ENCODE results near the gene TCN2.
A peak's percentile ranks its signal among the peaks of the same experiment; 100 is the strongest.

Gene TCN2

DNA sequence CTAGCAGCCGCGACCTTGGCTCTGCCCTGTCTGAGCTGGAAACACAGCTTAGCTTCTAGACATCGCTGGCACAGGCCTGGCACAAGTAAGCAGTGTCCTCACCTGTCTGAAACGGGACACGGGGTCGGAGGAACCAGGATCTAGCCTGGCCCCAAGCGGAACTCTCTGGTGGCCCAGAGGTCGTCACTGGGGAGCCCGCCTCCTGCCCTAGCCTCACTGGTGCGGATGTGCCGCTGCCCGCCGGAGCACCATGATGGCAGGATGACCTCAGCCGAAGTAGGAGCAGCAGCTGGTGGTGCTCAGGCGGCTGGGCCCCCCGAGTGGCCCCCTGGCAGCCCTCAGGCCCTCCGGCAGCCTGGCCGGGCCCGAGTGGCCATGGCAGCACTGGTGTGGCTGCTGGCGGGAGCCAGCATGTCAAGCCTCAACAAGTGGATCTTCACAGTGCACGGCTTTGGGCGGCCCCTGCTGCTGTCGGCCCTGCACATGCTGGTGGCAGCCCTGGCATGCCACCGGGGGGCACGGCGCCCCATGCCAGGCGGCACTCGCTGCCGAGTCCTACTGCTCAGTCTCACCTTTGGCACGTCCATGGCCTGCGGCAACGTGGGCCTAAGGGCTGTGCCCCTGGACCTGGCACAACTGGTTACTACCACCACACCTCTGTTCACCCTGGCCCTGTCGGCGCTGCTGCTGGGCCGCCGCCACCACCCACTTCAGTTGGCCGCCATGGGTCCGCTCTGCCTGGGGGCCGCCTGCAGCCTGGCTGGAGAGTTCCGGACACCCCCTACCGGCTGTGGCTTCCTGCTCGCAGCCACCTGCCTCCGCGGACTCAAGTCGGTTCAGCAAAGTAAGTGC, 29.5 kb downstream of the TCN2 start:
- peak; percentile 41 for DNase-seq

DNA sequence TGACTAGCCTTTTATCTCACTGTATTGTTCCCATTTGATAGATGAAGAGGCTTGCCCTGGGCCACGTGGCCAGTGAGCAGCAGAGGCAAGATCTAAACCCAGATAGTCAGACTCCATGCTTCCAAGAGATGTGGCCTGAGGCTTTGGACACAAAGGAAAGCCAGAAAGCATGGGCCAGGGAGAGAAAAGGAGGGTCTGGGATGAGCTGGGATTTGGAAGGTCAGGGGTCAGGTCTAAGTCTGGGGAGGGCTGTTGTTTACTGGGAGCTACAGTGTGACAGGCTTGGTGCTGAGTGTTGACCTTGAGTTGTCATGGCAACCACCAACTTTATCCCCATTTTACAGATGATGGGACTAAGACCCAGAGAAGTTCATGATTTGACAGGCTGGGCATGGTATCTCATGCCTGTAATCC, 30.7 kb downstream of the TCN2 start:
- Mint-ChIP-seq H3K4me1 (peaks cover 27% of the 10 kb centered on the region), H3K27ac (no peak overlapping the region), H3K9me3 (no peaks in the 10 kb centered on the region), H3K4me3 (no peak overlapping the region), H3K36me3 (no peaks in the 10 kb centered on the region), H3K27me3 (no peaks in the 10 kb centered on the region)
- CTCF ChIA-PET, result interaction anchor here (0.6 to 4.5 kb wide), 3 partner anchors 12 to 117 kb away, joined by 3 to 24 read pairs (median 6); no protein-coding TSS in a partner anchor
- no peak for DNase-seq

More for the DNA sequence above, 29.5 kb downstream of the TCN2 start:
- Mint-ChIP-seq H3K27me3 (no peaks in the 10 kb centered on the region), H3K36me3 (no peaks in the 10 kb centered on the region), H3K4me1 (peaks cover 27% of the 10 kb centered on the region), H3K4me3 (peak overlapping the region; percentile 77), H3K27ac (no peak overlapping the region), H3K9me3 (no peaks in the 10 kb centered on the region)
- CTCF ChIA-PET, result interaction anchor here (0.6 to 4.8 kb wide), 8 partner anchors 13 to 235 kb away, joined by 3 to 190 read pairs (median 6); no protein-coding TSS in a partner anchor

DNA sequence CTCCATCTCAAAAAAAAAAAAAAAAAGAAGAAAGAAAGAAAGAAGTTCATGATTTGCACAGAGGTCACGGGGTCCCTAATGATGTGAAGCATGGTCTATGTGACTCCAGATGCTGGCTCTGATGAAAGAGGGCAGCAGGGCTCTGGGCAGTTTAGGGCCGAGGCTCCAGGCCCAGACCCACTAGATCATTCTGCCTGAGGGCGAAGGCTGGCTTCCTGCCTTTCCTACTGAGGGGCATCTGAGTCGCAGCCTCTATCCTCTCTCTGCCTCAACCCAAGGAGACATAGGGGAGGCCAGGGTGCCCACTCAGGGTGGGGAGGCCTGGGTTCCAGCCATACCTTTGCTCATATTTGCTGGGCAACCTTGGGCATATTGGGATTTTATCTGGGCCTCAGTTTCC, 33.4 kb downstream of the TCN2 start:
- H3K4me1 Mint-ChIP-seq, result peaks cover 29% of the 10 kb centered on the region
- H3K36me3 Mint-ChIP-seq, result no peaks in the 10 kb centered on the region

DNA sequence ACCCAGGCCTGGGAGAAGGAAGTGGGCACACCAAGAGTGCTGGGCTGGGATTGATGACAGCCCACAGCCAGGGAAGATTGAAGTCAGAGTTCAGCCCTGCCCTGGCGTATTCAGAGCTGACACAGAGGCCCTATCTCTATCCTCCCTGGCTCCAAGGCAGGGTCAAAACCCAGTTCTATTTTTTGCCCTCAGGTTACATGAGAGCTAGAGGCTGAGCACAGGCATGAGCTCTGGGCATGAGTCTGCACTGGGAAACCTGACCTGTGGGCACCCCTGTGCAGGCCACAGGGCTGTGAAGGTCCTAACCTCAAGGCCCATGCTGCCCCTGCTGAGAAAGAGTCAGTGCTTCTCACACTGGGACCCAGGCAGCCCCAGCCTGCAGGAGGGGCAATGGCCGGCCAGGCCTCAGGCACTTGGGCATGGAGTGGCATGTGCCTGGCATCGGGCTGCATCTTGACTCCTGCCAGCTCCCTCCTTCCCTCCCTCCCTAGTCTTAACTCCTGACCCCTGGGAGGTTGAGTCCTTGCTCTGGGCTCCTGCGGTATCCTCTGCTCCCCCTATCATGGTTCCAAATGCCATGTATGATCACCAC, 34.0 kb downstream of the TCN2 start:
- peaks cover 25% of the 10 kb centered on the region for H3K4me1 Mint-ChIP-seq
- H3K36me3 Mint-ChIP-seq, result no peaks in the 10 kb centered on the region
- no peak overlapping the region for H3K4me3 Mint-ChIP-seq
- H3K27ac Mint-ChIP-seq, result no peak overlapping the region
- H3K9me3 Mint-ChIP-seq, result no peaks in the 10 kb centered on the region
- no peak for DNase-seq
- CTCF ChIA-PET, result interaction anchor here (1.4 to 1.6 kb wide), 2 partner anchors 102 to 114 kb away, joined by 3 to 5 read pairs; no protein-coding TSS in a partner anchor
- no peaks in the 10 kb centered on the region for H3K27me3 Mint-ChIP-seq

More for the DNA sequence above, 33.4 kb downstream of the TCN2 start:
- no peak overlapping the region for H3K27ac Mint-ChIP-seq
- CTCF ChIA-PET, result interaction anchor here (1.6 kb wide), 1 partner anchor 114 kb away, joined by 5 read pairs; no protein-coding TSS in a partner anchor
- no peak overlapping the region for H3K4me3 Mint-ChIP-seq
- no peaks in the 10 kb centered on the region for H3K9me3 Mint-ChIP-seq
- DNase-seq, result no peak
- no peaks in the 10 kb centered on the region for H3K27me3 Mint-ChIP-seq

DNA sequence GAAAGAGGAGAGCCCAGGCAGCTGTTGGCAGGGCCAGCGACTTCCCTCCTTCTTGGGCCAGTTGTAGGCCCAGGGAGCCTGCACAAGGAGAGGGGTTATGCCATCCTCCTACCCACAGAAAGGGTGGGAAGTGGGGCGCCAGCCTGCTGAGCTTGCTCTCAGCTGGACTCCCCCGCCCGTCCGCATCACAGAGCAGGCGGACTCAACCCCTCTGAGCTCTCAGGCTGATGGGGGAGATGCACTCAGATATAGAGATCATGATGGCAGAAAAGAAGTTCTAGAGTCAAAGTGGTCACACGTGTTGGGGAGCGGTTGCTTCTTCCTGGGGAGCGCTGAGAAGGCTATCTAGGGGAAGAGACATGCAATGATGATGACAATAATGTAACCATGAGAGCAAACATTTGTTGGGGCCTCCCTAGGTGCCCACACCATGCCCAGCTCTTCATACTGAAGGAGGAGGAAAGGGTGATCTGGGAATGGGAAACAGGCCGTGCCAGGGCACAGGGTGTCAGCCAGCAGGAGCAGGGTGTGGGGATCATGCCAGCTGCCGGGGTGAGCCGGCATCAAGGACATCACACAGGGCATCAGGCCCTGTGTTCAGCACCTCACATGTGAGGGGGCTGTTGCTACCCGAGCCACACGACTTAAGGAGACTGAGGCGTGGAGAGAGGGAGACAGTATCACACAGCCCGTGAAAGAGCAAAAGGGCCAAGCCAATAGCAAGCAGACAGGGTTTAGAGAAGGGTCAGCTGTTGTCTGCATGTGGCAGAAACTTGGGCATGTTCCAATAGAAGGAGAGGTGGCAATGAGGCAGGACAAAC, 36.3 kb downstream of the TCN2 start:
- H3K27me3 Mint-ChIP-seq, result no peaks in the 10 kb centered on the region
- H3K27ac Mint-ChIP-seq, result no peak overlapping the region
- H3K36me3 Mint-ChIP-seq, result no peaks in the 10 kb centered on the region
- H3K4me3 Mint-ChIP-seq, result no peak overlapping the region
- DNase-seq, result no peak
- H3K9me3 Mint-ChIP-seq, result no peaks in the 10 kb centered on the region
- H3K4me1 Mint-ChIP-seq, result peaks cover 12% of the 10 kb centered on the region
- CTCF ChIA-PET, result interaction anchor here (0.8 to 3.3 kb wide), 3 partner anchors 9 to 112 kb away, joined by 3 to 14 read pairs (median 5); no protein-coding TSS in a partner anchor

DNA sequence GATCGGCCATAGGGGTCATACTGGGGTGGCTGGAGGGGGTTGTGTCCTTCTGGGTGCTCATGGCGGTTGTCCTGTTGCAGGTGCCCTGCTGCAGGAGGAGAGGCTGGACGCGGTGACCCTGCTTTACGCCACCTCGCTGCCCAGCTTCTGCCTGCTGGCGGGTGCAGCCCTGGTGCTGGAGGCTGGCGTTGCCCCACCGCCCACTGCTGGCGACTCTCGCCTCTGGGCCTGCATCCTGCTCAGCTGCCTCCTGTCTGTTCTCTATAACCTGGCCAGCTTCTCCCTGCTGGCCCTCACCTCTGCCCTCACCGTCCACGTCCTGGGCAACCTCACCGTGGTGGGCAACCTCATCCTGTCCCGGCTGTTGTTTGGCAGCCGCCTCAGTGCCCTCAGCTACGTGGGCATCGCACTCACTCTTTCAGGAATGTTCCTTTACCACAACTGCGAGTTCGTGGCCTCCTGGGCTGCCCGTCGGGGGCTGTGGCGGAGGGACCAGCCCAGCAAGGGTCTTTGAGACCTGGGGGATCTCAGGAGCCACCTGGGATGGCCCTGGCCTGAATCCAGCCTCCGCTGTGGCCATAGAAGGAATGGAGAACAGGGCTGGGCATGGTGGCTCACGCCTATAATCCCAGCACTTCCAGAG, 39.7 kb downstream of the TCN2 start:
- H3K27me3 Mint-ChIP-seq, result no peaks in the 10 kb centered on the region
- H3K4me3 Mint-ChIP-seq, result no peak overlapping the region
- H3K27ac Mint-ChIP-seq, result no peak overlapping the region
- CTCF ChIA-PET, result interaction anchor here (0.7 to 3.3 kb wide), 3 partner anchors 13 to 108 kb away, joined by 3 to 14 read pairs (median 6); no protein-coding TSS in a partner anchor
- DNase-seq, result no peak
- H3K4me1 Mint-ChIP-seq, result peaks cover 32% of the 10 kb centered on the region
- H3K9me3 Mint-ChIP-seq, result no peaks in the 10 kb centered on the region
- H3K36me3 Mint-ChIP-seq, result no peaks in the 10 kb centered on the region

DNA sequence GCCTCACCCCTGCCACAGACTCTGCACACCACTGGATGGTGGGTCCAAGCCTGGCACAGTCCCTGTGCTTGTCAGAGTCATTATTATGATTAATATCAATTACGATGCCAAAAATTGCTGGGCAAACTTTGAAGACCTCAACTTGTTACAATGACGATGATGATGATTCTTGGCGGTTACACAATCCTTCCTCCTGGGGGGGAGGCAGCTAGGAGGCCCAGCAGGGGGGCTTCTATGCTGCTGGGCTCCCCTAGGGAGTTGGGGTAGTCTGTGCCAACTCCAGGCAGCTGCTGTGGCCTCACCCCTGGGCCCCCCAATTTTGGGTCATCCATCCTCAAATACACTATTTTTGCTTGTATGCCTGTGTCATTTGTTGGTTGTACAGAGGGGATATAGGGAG, 40.6 kb downstream of the TCN2 start:
- CTCF ChIA-PET, result interaction anchor here (1.0 to 1.3 kb wide), 2 partner anchors 13 to 96 kb away, joined by 3 read pairs; no protein-coding TSS in a partner anchor
- peaks cover 40% of the 10 kb centered on the region for H3K4me1 Mint-ChIP-seq

DNA sequence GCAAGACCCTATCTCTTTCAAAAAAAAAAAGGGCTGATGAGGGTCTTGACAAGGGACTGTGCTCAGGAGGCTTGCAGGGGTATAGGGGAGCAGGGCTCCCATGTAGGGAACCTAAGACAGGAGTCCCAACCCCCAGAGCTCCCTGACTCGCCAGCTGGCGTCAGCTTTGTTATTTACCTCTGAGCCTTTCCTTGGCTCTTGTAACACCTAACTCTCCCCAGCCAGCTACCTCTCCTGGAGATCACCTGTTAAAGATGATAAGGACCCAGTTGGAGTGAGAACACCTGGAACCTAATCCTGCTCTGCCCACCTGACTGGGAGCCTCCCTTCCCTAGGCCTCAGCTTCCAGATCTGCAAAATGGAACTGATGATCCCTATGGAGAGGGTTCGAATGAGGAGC, 41.9 kb downstream of the TCN2 start:
- CTCF ChIA-PET, result interaction anchor here (1.1 to 3.2 kb wide), 6 partner anchors 12 to 106 kb away, joined by 3 to 24 read pairs (median 4); partner anchors contain the start of gene SLC35E4
- H3K9me3 Mint-ChIP-seq, result no peaks in the 10 kb centered on the region
- H3K4me1 Mint-ChIP-seq, result peaks cover 35% of the 10 kb centered on the region

More for the DNA sequence above, 40.6 kb downstream of the TCN2 start:
- Mint-ChIP-seq H3K9me3 (no peaks in the 10 kb centered on the region), H3K4me3 (no peak overlapping the region), H3K27me3 (no peaks in the 10 kb centered on the region), H3K27ac (no peak overlapping the region), H3K36me3 (no peaks in the 10 kb centered on the region)
- DNase-seq, result no peak

DNA sequence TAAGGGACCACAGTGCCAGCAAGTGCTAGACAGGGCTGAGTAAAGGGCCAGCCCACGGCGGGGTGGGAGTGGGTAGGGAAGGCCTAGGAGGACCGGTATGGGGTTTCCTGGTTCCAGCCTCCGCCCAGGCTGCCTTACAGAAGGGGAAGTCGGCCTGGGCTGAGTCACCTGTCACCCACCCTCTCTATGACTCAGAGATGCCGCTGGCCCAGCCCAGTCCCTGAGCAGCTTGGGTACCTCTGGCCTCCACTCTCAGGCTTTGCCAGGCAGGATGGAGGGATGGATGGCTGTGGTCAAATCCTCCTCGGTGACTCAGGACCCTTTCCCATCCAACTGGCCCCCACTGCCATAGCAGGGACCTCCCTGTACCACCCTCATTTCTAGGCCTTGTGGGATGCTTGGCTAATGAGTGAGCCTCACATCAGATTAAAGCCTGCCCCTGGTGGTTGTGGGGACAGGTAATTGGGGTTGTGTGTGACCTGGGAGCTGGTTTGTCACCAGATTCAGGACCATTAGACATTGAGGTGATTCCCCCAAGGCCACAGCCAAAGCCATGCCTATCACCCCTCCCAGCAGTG, 42.5 kb downstream of the TCN2 start:
- H3K4me1 Mint-ChIP-seq, result peaks cover 31% of the 10 kb centered on the region
- no peak overlapping the region for H3K4me3 Mint-ChIP-seq
- CTCF ChIA-PET, result interaction anchor here (1.1 to 3.2 kb wide), 8 partner anchors 10 to 106 kb away, joined by 3 to 24 read pairs (median 4); partner anchors contain the start of genes DUSP18 and SLC35E4
- no peaks in the 10 kb centered on the region for H3K27me3 Mint-ChIP-seq
- no peaks in the 10 kb centered on the region for H3K36me3 Mint-ChIP-seq
- H3K9me3 Mint-ChIP-seq, result no peaks in the 10 kb centered on the region
- peak; percentile 77 for DNase-seq
- peak overlapping the region; percentile 75 for H3K27ac Mint-ChIP-seq

More for the DNA sequence above, 41.9 kb downstream of the TCN2 start:
- DNase-seq, result no peak
- Mint-ChIP-seq H3K27ac (peak overlapping the region; percentile 75), H3K27me3 (no peaks in the 10 kb centered on the region), H3K36me3 (no peaks in the 10 kb centered on the region), H3K4me3 (no peak overlapping the region)

DNA sequence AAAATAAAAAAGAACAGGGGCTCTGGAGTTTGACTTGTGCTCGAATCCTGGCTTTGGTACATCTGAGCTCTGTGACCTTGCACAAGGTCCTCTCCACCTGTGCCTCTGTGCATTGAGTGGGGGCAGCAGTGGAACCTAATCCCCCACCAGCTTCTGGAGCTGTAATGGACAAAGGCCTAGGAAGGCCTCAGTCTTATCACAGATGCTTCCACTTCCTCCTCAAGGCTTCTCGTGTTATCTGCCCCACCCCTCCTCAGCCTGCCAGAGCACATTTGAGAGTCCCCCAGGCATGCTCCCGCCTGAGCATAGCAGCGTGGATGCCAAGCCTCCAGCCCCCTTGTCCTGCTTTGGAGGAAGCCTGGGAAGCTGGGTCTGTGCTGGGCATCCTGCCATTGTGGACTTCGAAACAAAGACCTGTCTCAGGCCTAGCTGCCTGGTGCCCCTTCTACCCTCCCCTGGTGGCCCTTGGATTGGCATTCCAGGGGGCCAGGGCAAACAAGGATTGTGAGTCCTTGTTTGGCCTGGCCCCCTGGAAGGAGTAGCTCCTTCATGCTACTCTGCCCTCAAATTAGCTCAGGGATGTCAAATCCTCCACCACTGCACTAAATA, 43.6 kb downstream of the TCN2 start:
- Mint-ChIP-seq H3K4me3 (no peak overlapping the region), H3K4me1 (peaks cover 31% of the 10 kb centered on the region), H3K36me3 (no peaks in the 10 kb centered on the region), H3K27ac (no peak overlapping the region), H3K9me3 (no peaks in the 10 kb centered on the region), H3K27me3 (no peaks in the 10 kb centered on the region)
- CTCF ChIA-PET, result interaction anchor here (1.1 to 3.2 kb wide), 5 partner anchors 10 to 104 kb away, joined by 3 to 24 read pairs (median 4); partner anchors contain the start of genes DUSP18 and SLC35E4
- no peak for DNase-seq

DNA sequence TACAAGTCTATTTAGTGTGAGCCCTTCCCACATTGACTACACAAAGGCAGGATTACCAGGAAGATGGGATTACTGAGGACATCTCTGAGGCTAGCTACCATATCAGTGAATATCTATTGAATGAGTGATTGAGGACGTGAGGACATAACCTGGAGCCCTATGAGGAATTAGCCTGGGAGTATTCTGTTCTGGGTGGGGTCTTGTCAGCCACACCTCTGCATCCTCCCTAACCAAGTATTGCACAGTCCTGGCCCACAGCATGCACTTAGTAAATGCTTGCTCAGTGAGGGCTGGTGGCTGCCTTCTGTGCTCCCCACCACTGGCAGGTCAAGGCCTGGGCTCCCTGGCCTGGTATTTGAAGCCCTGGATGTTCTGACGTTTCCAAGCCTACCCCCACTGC, 45.9 kb downstream of the TCN2 start:
- Mint-ChIP-seq H3K36me3 (no peaks in the 10 kb centered on the region), H3K4me3 (no peak overlapping the region), H3K4me1 (peaks cover 31% of the 10 kb centered on the region), H3K27ac (no peak overlapping the region), H3K9me3 (no peaks in the 10 kb centered on the region), H3K27me3 (no peaks in the 10 kb centered on the region)
- CTCF ChIA-PET, result no interaction called here
- no peak for DNase-seq

DNA sequence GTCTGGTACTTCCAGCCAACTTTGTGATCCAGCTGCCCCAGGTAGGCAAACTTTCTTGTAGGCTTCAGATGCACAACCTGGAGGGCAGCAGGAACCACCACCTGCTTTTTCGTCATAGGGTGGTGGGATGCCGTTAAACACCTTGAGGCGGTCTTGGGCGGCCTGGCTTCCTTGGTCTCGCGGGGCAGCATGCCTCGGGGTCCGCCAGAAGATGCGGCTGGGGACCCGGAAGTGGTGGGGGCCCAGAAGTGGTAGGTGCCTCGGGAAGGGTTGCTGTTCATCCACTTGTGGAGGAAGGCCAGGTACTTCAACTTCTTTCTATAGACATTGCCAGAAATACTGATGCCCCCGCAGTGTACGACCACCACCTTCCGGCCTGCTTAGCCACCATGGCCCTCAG, 47.4 kb downstream of the TCN2 start:
- Mint-ChIP-seq H3K4me1 (peaks cover 24% of the 10 kb centered on the region), H3K36me3 (no peaks in the 10 kb centered on the region), H3K9me3 (no peaks in the 10 kb centered on the region), H3K4me3 (no peak overlapping the region), H3K27ac (no peak overlapping the region), H3K27me3 (no peaks in the 10 kb centered on the region)
- DNase-seq, result no peak
- CTCF ChIA-PET, result no interaction called here

Measured in activated naive CD4-positive, alpha-beta T cell treated with anti-CD3 and anti-CD28 coated beads, Interleukin-2, amount 10 ng/mL, durations not matched to agents 7 days and 5 days (primary cell).